Stimulated activated CD4-positive, alpha-beta T cell treated with anti-CD3 and anti-CD28 coated beads, Interleukin-12 subunit alpha, Interleukin-12 subunit beta, amount 100 ng/mL, for 48 hours (primary cell): Measurements from ENCODE around the gene AK4.
"Not testable (repeated sequence)": the region's sequence is repeated elsewhere in the genome, so short reads cannot be mapped to it uniquely, and the experiment has no call there.

Experiments
- DNase-seq, 3 donors: peaks; one replicate each; pipeline ENCODE4 v3.0.0-alpha.2; 2020; ENCODE audit warnings: low read depth in 2 of 3, low spot score in 1 of 3

The AK4 gene

GRCh38 chr1:65148178-65148547 is at the start of gene AK4:
AK4 (plus strand) TSS chr1:65148203; CDS start chr1:65148408, 205 bp downstream.
- DNase-seq = not testable (repeated sequence)

DNA sequence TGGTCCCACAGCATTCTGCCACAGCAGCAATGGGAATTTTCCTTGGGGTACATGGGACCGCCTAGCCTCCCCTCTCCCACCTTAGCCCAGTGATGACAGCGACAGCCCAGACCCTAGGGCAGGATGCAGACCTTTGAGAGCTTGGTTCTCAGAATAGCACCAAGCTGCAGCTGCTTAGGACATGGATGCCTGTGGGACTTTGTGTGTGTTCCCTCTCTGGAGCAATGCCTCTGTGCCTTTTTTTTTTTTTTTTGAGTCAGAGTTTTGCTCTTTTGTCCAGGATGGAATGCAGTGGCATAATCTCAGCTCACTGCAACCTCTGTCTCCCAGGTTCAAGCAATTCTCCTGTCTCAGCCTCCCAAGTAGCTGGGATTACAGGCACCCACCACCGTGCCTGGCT is 44.2 kb upstream of the AK4 start:
- DNase-seq = no peak

GRCh38 chr1:65104854-65105534 is 43.0 kb upstream of the AK4 start:
- no peak for DNase-seq

- no peak for DNase-seq
Measured at GRCh38 chr1:65105596-65105995, 42.4 kb upstream of the AK4 start.

GRCh38 chr1:65108025-65108642 is 39.9 kb upstream of the AK4 start:
- no peak for DNase-seq

DNA sequence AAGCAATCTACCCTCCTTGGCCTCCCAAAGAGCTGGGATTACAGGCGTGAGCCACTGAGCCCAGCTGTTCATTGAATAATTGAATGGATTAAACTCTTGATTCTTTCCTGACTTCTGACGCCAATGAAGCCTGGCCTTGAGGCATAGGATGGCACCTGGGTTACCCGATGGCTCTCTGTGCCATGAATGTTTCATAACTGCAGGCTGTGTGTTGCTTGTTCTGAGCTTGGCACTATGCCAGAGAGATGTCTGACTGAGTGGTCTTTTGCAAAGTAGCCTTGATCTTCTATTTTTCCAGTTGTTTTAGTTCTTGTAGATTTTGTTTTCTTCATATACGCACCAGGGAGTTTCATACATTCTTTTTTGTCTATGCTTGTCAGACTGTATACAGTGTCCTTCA is 38.5 kb upstream of the AK4 start:
- DNase-seq = no peak

DNA sequence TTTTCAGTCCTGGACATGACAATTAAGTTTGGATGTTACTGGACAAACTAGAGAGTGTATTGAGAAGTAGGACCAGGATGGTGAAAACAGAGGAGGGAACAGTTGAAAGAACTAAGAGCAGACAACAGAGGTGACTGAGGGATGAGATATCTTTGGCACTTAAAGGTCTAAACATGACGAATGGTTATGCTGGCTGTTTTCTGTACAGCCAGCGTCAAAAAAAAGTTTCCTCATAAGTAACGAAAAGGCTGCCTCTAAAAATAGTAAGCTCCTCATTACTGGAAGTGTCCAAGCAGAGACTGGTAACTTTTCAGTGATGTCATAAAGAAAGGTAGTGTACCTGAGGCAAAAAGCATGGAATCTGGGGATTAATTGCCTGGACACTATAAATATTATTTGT is 35.2 kb upstream of the AK4 start:
- DNase-seq = no peak

DNA sequence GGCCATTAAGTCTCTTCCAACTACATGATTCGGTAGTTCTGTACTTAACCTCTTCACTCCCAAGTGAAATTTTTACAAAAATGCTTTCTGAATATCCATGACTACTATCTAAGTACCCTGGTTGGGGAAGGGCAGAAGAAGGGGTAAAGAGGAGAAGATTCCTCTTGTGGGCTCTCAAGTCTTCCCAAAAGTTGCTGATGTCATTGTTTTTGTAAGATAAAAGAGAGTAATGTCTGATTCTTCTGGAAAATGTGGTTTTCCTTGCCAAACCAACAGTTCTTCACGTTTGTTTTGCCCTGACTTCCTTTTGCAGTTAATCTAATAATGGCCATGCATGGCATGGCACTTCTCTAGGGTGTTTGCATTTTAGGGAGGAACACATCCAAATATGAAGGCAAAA is 34.7 kb upstream of the AK4 start:
- no peak for DNase-seq

DNA sequence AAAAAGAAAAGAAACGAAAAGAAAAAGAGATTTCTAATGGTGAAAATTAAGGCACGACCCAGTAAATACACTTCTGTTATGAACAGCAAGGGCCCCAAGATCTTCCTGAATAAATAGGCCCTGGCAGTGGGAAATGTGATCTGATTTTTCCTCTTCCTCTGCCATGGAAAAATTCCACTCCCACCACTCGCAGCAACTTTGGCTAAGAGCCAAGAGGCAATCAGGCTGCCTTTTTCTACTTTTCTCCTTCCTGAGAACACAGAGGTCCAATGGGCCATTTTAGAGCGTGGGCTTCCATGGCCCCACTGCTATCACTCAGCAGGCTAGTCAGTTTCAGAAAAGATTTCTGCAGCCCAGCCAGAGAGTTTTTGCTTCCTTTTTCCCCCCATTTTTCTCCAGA is 33.7 kb upstream of the AK4 start:
- no peak for DNase-seq

GRCh38 chr1:65119951-65120350 is 28.1 kb upstream of the AK4 start:
- DNase-seq = no peak

GRCh38 chr1:65129104-65129503 is 18.9 kb upstream of the AK4 start:
- DNase-seq = not testable (repeated sequence)

- DNase-seq = no peak
Measured at GRCh38 chr1:65138524-65138923, 9.5 kb upstream of the AK4 start.

- DNase-seq = not testable (repeated sequence)
Measured at GRCh38 chr1:65139793-65140192, 8.2 kb upstream of the AK4 start.

GRCh38 chr1:65141394-65141793 is 6.6 kb upstream of the AK4 start:
- DNase-seq = no peak

DNA sequence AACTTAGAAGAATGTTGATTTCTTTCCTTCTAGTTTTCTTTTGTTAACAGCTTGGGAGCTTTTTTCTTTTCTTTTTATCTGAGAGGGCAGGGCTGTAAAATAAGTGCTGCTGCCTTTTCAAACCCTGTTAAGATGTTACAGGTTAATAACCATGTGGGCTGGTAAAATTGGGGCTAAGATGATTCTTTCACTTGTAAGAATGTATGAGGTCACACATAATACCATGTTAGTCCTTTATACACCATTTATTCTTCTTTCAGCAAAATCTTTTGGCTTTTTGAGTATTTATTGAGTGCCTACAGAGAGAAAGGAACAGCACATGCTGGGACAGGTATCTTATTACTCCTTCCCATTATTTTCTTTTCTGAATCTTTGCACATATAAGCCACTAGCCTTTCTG is 6.1 kb upstream of the AK4 start:
- DNase-seq = no peak

DNA sequence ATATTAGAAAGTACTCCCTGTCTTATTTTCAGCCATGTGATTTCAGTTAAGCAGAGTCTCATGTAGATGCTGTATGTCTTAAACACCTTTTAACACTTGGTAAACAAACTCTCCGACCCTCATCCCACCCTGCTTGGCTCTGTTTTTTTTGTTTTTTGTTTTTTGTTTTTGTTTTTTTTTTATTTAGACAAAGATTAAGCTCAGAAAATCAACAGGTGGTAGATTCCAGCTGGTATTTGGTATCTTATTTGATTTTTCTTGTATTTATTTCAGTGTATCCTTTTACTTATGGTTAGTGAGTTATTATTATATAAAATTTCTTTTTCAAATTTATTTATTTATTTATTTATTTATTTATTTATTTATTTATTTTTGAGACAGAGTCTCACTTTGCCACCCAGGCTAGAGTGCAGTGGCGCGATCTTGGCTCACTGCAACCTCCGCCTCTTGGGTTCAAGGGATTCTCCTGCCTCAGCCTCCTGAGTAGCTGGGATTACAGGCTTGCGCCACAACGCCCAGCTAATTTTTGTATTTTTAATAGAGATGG is 4.8 kb upstream of the AK4 start:
- not testable (repeated sequence) for DNase-seq

DNA sequence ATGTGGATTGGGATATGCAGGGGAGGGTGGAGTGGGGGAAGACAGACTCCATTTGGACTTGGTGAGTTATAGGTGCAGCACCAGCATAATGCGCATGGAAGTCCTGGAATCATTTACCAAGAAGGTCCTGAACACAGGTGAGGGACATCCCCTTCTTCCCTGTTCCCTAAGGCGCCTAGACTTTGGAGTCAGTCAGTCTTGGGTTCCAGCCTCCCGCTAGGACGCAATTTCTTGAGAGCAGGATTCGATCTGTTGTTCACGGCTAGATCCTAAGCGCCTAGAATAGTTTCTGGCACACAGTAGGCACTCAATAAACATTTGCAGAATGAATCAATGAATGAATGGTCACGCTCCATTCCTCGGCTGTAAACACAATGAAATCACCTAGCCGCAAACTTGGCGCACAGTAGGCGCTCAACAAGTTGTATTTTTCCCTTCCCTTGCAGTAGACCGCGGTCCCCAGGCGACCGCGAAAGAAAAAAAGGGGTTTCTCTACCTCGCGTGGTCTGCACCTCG is 1.0 kb upstream of the AK4 start:
- DNase-seq = peak in 2 of 3 donors; percentile 1 to 2

GRCh38 chr1:65147424-65148177 is 402 bp upstream of the AK4 start:
- peak; percentile 22 to 51 (median 28) for DNase-seq

DNA sequence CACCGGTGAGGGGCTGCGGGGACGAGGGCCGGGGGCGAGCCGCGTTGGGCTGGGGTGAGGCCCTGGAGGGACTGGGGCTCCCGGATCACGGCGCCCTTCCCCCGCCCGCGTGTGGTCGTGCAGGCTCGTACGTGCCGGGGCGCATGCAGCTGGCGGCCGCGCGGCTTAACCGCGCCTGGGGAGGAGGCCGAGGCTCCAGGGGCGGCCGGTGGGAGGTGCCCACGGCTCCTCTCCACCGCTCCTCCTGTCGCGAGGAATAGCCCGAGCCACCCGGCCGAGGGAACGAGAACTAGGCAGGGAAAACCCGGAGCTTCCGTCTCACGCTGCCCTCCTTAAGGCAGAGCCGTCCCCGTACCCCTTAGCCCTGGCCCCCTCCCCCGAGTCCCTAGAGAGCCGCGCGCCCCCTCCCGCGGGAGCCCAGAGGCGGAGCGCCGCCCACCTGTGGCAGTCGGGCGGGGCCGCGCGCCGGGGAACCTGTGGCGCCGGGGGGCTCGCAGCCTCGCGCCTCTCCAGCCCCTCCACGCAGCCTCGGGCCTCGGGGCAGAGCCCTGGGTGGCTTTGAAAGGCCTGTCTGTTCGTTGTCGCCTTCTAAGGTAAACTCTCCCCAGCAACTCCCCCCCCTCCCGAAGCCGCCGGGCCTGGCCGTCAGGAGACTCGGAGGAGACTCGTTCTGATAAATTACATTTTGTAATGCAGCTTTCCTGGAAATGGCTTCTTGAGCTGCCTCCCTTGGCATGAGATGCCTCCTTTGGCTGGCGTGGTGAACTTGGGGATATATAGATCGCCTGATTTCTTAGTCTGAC is 746 bp downstream of the AK4 start:
- DNase-seq = peak; percentile 44 to 69 (median 46)

GRCh38 chr1:65149351-65150107 is 1.5 kb downstream of the AK4 start:
- DNase-seq = no peak
